HepG2 (cell line): ENCODE measurements around the gene IL33.

Experiments used
- NFIC ChIP-seq: IDR thresholded peaks from 2 replicates; pipeline ENCODE4 v1.6.1; 2012; ENCODE audit warnings: mild to moderate bottlenecking, low read length, inconsistent platforms
- POLR2G ChIP-seq: fragments of 200-400 bp; formaldehyde crosslinking; IDR thresholded peaks from 2 replicates; pipeline ENCODE4 v1.6.1; 2018; ENCODE audit warnings: mild to moderate bottlenecking, low read depth, low read length, moderate library complexity
- ZBTB21 ChIP-seq: sonication (generic); formaldehyde crosslinking; IDR thresholded peaks from 2 replicates; pipeline ENCODE4 v1.4.0; 2020; ENCODE audit warnings: missing genetic modification reagents
- ZFP36 ChIP-seq: fragments of 150-350 bp; IDR thresholded peaks from 2 replicates; pipeline ENCODE4 v1.6.1; 2018; ENCODE audit warnings: borderline replicate concordance, low read length, low read depth; ENCODE audit not compliant: partially characterized antibody
- ZNF12 ChIP-seq: sonication (generic); formaldehyde crosslinking; IDR thresholded peaks from 2 replicates; pipeline ENCODE4 v1.5.0; 2020; ENCODE audit warnings: missing genetic modification reagents
- ZNF362 ChIP-seq: sonication (generic); formaldehyde crosslinking; IDR thresholded peaks from 2 replicates; pipeline ENCODE4 v1.4.0; 2020; ENCODE audit warnings: missing genetic modification reagents, mild to moderate bottlenecking, borderline replicate concordance
- TF ChIP-seq, protein P1 (sequence below): sonication (generic); formaldehyde crosslinking; IDR thresholded peaks from 2 replicates; pipeline ENCODE4 v1.5.0; 2020; ENCODE audit warnings: mild to moderate bottlenecking, missing genetic modification reagents, moderate library complexity
- TF ChIP-seq, protein P2 (sequence below): sonication (generic); formaldehyde crosslinking; IDR thresholded peaks from 2 replicates; pipeline ENCODE4; 2020; ENCODE audit warnings: missing genetic modification reagents, mild to moderate bottlenecking, borderline replicate concordance
- TF ChIP-seq, protein P3 (sequence below): sonication (generic); formaldehyde crosslinking; IDR thresholded peaks from 2 replicates; pipeline ENCODE4 v1.4.0; 2020; ENCODE audit warnings: missing genetic modification reagents

DNA sequence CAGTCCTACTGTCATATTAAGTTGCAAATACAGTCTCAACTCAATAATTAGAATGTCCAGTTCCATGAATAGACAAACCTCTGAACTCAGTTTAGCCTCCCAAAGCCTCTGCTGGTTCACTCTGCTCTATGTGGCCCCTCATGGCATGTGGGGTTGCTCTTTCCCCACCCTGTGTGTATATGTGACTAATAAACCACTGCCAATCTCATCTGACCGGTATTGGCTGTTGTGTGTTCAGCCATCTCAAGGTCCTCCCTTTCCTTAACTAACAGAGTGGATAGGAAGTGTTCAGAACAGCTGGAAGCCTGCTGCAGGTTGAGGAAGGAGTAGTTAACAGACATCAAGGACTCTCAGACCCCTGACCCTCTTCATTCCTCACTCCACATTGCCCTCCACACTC, 55.3 kb downstream of the IL33 start:
- TF ChIP-seq NFIC: no peak
- TF ChIP-seq, protein P1, sequence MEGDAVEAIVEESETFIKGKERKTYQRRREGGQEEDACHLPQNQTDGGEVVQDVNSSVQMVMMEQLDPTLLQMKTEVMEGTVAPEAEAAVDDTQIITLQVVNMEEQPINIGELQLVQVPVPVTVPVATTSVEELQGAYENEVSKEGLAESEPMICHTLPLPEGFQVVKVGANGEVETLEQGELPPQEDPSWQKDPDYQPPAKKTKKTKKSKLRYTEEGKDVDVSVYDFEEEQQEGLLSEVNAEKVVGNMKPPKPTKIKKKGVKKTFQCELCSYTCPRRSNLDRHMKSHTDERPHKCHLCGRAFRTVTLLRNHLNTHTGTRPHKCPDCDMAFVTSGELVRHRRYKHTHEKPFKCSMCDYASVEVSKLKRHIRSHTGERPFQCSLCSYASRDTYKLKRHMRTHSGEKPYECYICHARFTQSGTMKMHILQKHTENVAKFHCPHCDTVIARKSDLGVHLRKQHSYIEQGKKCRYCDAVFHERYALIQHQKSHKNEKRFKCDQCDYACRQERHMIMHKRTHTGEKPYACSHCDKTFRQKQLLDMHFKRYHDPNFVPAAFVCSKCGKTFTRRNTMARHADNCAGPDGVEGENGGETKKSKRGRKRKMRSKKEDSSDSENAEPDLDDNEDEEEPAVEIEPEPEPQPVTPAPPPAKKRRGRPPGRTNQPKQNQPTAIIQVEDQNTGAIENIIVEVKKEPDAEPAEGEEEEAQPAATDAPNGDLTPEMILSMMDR: no peak
- TF ChIP-seq, protein P2, sequence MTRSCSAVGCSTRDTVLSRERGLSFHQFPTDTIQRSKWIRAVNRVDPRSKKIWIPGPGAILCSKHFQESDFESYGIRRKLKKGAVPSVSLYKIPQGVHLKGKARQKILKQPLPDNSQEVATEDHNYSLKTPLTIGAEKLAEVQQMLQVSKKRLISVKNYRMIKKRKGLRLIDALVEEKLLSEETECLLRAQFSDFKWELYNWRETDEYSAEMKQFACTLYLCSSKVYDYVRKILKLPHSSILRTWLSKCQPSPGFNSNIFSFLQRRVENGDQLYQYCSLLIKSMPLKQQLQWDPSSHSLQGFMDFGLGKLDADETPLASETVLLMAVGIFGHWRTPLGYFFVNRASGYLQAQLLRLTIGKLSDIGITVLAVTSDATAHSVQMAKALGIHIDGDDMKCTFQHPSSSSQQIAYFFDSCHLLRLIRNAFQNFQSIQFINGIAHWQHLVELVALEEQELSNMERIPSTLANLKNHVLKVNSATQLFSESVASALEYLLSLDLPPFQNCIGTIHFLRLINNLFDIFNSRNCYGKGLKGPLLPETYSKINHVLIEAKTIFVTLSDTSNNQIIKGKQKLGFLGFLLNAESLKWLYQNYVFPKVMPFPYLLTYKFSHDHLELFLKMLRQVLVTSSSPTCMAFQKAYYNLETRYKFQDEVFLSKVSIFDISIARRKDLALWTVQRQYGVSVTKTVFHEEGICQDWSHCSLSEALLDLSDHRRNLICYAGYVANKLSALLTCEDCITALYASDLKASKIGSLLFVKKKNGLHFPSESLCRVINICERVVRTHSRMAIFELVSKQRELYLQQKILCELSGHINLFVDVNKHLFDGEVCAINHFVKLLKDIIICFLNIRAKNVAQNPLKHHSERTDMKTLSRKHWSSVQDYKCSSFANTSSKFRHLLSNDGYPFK (CRISPR knock-in tag): no peak
- TF ChIP-seq ZNF362: no peak
- no peak for TF ChIP-seq ZFP36
- TF ChIP-seq, protein P3, sequence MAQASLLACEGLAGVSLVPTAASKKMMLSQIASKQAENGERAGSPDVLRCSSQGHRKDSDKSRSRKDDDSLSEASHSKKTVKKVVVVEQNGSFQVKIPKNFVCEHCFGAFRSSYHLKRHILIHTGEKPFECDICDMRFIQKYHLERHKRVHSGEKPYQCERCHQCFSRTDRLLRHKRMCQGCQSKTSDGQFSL (CRISPR knock-in tag): no peak
- no peak for TF ChIP-seq ZNF12
- no peak for TF ChIP-seq ZBTB21
- no peak for TF ChIP-seq POLR2G
